DOHH2 (cell line): Measurements from ENCODE around the gene C7orf57.

Experiments
- EZH2phosphoT487 ChIP-seq: fragments of 200-600 bp; sonication (generic); IDR thresholded peaks from 2 replicates; pipeline ENCODE4 v1.6.1; 2017; ENCODE audit warnings: borderline replicate concordance, mild to moderate bottlenecking, antibody characterized with exemption, low read length, moderate library complexity, mixed read lengths
- TF ChIP-seq, protein P1 (sequence below): fragments of 200-600 bp; sonication (generic); IDR thresholded peaks from one replicate; pipeline ENCODE4 v1.5.1; 2014; ENCODE audit warnings: antibody characterized with exemption, mild to moderate bottlenecking, low read depth, low read length; ENCODE audit not compliant: poor library complexity, severe bottlenecking

DNA sequence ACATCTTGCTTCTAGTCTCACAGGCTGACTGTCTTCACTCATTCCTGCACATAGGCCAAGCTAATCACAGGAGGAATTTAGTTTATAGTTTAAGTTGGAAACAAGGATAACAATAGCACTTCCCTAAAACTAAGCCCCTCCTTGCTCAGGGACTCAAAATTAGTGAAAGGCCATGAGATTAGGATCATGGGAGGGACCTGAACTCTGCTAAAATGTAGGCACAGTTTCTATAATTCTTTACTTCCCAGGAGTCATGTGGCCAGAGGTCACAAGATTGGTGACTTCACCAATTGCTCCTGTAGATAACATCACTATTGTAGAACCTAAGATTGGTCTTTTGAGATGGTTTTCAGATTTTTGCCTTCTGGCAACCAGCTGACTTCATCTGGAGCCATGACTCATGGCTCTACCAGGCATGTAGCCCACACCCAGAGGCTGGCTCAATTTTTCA lies 38.9 kb downstream of the C7orf57 start:
- TF ChIP-seq, protein P1, sequence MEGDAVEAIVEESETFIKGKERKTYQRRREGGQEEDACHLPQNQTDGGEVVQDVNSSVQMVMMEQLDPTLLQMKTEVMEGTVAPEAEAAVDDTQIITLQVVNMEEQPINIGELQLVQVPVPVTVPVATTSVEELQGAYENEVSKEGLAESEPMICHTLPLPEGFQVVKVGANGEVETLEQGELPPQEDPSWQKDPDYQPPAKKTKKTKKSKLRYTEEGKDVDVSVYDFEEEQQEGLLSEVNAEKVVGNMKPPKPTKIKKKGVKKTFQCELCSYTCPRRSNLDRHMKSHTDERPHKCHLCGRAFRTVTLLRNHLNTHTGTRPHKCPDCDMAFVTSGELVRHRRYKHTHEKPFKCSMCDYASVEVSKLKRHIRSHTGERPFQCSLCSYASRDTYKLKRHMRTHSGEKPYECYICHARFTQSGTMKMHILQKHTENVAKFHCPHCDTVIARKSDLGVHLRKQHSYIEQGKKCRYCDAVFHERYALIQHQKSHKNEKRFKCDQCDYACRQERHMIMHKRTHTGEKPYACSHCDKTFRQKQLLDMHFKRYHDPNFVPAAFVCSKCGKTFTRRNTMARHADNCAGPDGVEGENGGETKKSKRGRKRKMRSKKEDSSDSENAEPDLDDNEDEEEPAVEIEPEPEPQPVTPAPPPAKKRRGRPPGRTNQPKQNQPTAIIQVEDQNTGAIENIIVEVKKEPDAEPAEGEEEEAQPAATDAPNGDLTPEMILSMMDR, result no peak
- TF ChIP-seq EZH2phosphoT487, result no peak
